Stimulated activated CD4-positive, alpha-beta T cell treated with anti-CD3 and anti-CD28 coated beads, Interleukin-12 subunit alpha, Interleukin-12 subunit beta, amount 100 ng/mL, for 48 hours (primary cell): ENCODE results near the gene BCAT1.
"Not testable (repeated sequence)": the region's sequence is repeated elsewhere in the genome, so short reads cannot be mapped to it uniquely, and the experiment has no call there.

ENCODE experiments used
- DNase-seq, 3 donors: peaks; one replicate each; pipeline ENCODE4 v3.0.0-alpha.2; 2020; ENCODE audit warnings: low read depth in 2 of 3, low spot score in 1 of 3

The BCAT1 gene

DNA sequence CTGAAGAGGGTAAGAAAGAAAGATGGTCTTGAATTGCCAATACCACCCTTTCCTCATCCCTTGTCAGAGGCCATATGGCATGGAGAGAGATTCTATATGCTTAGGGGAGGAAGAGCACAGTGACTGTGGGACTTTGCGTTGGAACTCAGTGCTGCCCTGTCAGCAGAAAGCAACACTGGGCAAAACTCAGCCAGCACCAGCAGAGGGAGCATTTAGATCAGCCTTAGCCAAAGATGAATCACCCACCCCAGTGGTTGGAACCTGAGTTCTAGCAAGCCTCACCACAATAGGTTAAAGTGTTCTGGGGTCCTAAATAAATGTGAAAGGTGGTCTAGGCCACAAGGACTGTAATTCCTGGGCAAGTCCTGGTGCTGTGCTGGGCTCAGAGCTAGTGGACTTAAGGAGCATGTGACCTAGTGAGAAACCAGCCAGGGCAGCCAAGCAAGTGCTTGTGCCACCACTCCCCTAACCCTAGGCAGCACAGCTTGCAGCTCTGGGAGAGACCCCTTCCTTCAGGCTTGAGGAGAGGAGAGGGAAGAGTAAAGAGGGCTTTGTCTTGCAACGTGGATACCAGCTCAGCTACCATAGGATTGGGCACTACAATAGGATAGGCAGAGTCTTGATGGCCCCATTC, 11.4 kb upstream of the BCAT1 start:
- DNase-seq: peak in 2 of 3 donors; percentile 25 to 35

DNA sequence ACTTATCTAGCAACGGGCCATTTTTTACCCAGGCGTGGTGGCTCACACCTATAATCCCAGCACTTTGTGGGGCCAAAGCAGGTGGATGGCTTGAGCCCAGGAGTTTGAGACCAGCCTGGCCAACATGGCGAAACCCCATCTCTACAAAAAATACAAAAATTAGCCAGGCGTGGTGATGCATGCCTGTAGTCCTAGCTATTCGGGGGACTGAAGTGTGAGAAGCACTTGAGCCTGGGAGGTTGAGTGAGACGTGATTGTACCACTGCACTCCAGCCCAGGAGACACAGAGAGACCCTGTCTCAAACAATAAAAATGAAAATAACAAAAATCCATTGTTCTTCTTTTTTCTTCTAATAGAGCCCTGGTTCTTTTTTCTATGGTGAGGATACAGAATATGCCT, 7.5 kb upstream of the BCAT1 start:
- DNase-seq: not testable (repeated sequence)

DNA sequence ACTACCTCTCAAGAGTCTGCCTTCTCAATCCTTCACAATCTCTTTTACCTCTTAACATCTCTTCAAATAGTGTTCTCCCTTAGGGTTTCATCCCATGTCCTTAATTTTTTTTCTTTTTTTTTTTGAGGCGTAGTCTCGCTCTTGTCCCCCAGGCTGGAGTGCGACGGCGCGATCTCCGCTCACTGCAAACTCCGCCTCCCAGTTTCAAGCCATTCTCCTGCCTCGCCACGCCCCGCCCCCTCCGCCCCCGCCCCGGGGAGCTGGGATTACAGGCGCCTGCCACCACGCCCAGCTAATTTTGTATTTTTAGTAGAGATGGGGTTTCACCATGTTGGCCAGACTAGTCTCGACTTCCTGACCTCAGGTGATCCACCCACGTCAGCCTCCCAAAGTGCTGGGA, 7.0 kb upstream of the BCAT1 start:
- no peak for DNase-seq

DNA sequence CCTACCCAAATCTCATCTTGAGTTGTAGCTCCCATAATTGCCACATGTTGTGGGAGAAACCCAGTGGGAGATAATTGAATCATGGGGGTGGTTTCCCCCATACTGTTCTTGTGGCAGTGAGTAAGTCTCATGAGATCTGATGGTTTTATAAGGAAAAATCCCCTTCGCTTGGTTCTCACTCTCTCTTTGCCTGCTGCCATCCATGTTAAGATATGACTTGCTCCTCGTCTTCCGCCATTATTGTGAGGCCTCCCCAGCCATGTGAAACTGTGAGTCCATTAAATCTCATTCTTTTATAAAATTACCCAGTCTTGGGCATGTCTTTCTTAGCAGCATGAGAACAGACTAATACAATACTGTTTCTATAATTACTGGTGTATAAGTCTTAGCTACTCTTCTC, 6.5 kb upstream of the BCAT1 start:
- peak in 1 of 3 donors; percentile 10 for DNase-seq

DNA sequence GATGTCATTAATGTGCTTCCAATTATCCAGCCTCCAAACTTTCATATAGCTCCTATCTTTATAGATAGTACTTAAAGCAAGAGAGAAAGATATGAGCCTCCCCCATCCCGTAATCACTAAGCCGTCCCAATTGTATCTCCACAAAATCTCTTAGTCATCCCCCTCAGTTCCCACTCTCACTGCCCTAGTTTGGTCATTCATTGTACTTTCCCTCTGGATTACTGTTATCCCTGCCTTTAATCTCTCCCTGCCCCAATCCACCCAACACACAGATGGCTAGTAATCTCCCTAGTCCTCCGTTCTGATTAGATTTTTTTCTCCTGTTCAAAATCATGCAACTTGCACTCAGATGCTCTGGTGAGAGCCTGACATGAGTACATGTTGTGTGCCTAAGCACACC, 5.4 kb upstream of the BCAT1 start:
- DNase-seq: no peak

DNA sequence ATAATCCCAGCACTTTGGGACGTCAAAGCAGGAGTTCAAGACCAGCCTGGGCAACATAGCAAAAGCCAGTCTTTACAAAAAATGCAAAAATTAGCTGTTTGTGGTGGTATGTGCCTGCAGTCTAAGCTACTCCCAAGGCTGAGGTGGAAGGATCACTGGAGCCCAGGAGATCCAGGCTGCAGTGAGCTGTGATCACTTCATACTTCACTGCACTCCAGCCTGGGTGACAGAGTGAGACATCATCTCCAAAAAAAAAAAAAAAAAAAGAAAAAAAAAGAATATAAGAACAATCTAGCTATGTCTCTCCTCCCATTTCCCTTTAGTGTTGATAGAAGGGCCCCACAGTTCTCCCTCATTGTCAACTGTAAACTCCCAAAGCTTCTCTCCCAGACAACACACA, 3.5 kb upstream of the BCAT1 start:
- no peak for DNase-seq

DNA sequence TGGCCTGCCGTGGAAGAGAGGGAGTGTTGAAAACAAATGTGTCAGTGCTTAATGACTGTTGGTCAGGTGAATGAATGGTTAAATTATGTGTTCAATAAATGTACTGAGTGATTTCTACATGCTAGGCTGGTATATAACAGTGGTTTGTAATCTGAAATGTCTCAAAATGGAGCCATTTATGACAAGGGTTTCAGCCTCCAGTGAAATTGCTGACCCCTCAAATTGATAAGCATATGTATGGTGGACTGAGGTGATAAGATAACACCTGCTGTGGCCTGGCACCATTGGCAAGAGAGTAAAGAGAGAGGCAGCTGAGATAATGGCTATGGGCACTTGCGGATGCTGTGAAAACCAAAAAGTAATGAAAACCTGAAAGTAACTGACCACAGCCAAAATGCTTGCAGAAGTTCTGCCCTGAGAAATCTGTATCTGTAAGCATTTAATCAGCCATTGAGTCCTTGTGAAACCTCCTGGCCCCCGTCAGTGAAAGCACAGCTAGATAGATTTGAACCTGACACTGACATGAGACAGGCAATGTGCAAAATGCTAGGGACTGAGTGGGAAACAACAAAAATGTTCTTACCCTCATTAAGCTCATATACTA, 1.4 kb upstream of the BCAT1 start:
- no peak for DNase-seq

DNA sequence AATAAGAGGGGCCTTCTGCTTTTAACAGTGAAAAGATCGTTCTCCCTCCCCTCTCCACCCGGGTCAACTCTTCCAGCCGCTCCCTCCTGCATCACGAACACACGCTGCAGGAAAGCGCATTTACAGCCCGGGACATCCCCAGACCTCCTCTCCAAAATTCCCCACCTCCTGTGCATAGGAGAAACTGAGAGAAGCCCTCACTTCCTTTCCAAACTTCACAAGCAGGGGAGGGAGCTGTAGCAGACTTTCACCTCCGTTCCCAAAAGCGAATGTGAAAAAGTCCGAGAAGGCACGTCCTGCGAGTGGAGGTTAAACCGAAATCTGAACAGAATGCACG, 513 bp downstream of the BCAT1 start:
- DNase-seq: peak in 1 of 3 donors; percentile 32

DNA sequence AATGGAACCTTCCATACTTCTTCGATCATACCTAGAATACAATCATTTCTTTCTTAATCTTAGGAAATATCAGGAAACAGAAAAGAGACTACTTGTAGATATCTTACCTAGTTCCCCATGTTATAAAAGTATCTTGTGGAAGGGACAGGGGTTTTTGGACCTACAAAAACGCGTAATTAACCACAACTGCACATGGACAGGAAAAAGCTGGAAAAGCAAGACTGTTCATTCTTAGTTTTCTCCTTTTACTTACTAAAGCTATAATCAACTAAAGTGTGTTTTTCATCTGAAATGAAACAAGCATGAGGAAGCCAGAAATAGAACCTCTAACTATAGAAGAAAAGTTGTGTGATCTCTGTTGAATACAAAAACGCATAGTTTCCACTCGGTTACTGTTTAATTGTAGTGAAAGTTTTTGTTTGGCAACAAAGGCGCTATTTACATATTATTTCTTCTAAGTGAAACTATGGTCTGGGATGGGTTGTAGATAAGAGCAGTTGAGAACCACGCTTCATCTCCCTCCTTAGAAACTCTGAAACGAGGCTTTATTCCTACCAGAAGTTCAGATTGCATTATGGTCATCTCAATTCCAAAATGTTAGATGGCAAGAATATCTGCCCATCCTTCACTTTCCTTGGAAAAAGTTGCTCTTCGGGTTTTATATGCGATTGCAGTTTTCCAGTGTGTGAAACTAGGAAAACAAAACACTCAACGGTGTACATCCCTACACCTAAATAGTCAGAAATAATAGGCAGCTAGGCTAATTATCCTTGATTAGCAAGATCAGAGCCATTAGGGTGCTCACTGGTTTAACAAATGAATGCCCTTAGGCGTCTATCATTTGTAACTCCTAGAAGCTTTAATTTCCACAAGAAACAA, 1.1 kb downstream of the BCAT1 start:
- no peak for DNase-seq

DNA sequence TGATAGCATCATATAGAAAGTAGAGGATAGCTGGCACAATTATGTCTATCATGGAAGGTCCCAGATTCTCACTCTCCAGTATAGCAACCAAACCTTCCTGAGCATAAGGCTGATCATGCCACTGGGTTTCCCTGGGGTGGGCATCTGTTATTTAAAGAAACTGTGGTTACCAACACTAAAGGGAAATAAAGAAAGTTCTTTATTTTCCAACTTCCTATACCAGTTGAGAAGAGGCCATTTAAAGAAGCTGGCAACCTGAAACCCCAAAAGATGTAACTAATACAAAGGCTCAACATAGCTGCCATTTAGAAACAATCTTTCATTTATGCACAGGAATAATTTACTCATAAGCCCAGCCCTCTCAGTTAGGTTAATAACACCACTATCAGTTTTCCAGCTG, 3.1 kb downstream of the BCAT1 start:
- DNase-seq: no peak

DNA sequence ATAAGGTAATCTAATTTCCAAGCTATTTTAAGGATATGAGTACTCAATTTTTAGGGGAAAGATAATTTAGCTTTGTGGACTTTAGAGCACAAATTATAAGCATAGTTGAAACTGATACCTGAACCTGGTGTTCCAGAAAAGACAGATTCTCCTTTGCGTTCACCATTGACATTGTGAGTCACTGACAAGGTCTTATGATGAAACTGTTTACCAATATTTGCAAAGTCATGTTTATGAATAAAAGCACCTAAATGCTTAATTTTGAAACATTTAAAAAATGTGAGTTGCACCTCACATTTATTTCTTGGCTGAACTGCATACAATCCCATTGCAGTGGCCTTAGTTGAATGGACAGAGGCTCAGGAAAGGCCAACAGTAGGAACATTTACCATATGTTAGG, 3.9 kb downstream of the BCAT1 start:
- DNase-seq: no peak

DNA sequence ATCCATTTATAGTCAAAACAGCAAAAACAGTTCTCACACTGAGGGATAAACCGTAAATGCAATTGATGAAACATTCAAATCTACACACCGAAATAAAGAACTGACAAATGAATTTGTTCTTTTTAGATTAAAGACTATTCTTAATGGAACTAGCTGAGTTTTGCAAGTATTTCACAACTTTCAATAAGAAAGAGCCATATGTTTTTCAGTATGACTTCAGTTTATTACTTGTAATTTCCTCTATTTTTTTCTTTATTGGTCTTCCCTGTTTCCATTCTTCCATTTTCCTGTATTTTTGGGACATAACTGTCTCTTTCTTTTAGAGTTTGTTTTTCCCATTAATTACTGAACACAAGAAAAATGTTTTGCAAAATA, 4.3 kb downstream of the BCAT1 start:
- DNase-seq: no peak

DNA sequence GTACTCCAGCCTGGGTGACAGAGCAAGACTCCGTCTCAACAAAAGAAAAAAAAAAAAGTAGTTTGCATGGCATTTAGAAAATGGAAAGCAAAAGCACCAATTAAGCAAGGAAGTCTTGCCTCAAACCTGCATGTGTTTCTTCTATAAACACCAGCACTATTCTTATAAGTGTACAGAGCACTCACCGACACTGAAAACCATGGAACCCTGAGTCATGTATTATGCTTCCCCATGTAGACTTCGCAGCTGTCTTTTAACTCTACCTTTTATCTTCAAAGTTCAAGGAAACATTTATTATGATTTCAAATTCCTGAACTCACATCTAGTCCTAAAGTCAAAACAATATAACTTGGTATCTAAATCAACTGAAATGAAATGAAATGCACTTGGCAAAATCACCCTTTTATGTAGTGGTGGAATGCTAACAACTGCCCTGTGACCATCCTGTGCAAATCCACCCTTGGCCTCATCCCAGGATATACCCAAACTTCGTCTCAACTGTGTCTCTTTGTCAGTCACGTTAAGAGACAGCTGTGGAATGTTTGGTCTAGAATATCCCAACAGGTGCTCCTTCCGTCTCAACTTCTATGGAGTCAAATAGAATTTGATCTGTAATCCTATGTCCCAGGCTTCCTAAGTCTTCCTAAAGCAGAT, 4.8 kb downstream of the BCAT1 start:
- DNase-seq: no peak

DNA sequence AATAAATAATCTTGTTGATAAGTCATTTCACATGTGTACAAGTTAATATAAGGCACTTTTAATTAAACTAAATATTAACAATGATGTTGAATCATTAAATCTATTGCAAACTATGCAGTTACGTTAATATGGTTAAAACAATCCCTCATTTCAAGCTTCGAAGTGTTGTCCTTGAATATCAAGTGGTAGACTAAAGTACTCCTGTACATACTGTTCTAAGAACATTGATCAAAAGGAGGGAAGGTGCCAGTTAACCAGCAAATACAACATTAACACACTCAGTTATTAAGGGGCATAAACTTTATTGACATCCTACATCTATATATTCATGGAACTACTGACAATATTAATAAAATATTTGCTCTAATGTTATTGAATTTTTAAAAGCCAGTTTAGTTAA, 8.7 kb downstream of the BCAT1 start:
- no peak for DNase-seq

DNA sequence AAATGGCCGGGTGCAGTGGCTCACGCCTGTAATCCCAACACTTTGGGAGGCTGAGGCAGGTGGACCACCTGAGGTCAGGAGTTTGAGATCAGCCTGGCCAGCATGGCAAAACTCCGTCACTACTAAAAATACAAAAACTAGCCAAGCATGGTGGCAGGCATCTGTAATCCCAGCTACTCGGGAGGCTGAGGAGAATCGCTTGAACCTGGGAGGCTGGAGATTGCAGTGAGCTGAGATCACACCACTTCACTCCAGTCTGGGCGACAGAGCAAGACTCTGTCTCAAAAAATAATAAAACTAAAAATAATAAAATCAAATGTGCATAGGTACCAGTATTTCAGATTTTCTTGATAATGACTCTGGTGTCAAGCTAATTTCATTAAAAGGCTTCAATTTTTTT, 9.3 kb downstream of the BCAT1 start:
- not testable (repeated sequence) for DNase-seq

DNA sequence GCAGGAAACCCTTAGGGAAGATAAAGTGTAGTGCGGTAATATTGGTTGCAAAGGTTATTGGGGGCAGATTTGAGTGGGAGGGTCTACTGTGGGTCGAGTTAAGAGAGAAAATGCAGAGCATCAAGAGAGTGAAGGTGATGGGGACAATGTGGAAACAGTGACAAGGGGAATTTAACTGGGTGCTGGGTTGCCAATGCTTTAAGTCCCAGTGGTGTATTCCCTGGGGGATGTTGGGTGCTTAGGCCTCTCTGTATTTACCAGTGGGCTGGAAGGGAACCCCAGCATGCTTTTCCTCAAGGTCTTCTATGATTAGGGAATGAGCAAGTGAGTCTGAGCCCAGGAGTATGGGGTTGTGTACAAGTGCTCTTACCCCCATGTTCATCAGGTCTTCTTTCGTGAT, 10.6 kb downstream of the BCAT1 start:
- no peak for DNase-seq

DNA sequence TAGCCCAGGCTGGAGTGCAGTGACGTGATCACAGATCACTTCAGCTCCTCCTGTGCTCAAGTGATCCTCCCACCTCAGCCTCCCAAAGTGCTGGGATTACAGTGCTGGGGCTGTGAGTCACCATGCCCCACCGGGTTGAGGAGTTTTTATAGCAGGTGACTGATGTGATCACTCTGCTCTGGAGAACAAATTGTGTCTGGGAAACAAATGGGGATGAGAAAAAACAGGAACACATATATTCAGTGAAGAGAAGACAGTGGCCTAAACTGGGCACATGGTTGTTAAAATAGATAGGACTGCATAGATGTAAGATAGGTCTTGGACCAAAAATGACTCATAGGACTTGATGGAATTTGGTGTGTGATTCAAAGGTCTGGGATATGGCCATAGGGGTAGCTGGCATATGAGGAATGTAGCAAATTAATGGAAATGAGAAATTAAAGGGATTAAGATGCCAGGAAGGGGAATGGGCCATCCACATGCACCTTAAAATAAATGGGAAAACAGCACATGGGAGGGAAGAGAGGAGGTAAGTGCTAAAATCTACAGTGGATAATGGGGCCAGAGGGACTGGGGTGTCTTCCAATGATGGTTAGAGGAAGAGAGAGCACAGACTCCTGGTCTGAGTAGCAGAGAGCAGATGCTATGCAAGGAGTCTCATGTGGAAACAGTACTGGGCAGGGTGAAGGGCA, 11.2 kb downstream of the BCAT1 start:
- no peak for DNase-seq

DNA sequence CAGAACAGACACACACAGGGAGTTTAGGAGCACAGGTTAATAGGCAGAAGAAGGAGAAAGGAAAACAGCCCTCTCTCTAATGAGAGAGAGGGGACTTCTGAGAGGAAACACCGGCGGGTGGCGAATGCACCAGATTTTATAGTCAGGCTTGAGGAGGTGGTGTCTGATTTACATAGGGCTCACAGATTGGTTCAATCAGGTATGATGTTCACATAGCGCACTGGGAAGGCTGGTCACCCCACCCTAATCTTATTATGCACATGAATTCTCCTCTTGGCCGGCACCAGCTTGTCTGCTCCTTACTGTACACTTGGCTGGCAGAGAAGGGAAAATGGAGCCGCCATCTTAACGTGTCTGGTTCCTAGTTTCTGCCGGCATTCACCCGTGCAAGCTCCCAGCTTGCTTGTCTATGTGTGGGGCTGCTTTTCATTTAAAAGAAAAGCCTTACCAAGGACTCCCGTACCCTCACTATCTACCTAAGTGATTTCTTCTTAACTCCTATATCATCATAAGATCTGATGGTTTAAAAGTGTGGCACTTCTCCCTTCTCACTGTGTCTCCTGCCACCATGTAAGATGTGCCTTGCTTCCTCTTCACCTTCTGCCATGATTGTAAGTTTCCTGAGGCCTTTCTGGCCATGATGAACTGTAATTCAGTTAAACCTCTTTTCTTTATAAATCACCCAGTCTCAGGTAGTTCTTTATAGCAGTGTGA, 15.1 kb downstream of the BCAT1 start:
- DNase-seq: no peak

DNA sequence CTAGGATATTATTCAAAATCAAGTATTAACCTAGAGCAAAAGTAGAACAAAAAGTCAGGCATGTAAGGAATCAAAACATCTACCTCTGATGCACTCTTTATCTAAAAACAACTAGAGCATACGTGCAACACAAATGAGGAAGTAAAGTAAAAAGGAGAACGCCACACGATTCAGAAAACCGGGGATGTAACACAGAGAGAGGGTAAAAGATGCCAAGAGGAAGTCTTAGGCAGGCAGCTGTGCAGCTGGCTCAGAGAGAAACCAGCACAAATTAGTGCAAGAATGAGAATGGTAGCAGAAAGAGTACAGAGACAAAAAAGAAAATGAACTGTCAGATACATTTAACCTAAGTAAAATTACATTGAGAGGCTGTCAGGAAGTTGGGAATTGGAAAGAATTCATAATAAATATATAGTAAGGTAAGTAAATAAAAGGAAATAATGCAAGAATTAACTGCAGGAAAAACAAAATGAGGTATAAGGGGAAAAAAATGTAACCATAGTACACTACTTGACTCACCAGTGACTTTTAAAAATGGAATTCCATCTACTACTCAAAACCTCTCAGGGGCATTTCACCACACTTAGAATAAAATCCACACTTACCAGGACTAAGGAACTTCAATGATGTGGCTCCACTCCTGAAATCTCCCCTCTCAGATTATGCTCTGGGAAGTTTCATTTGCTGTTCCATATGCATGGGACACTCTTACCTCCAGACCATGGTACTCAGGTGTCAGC, 17.1 kb downstream of the BCAT1 start:
- no peak for DNase-seq

DNA sequence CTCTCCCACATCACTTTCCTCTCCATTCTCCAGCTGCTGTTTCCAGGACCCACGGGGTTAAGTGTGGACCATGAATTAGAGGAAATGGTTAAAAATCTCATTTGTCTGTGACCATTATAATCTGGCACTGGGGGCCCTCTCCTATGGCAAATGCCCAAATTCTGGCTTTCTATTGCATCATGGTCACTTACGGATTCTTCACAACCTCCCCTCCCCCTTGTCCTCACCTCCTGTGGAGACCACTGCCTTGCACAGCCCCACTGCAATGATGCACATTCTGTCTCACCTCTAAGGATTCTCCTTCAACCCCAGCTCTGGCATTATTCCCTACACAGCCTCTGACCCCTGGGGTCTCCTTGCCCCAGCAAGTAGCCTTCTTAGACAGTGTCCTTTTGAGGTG, 18.9 kb downstream of the BCAT1 start:
- DNase-seq: no peak
